GM12891 (cell line): ENCODE measurements around the gene IRF8.
"Not testable (repeated sequence)": the region's sequence is repeated elsewhere in the genome, so short reads cannot be mapped to it uniquely, and the experiment has no call there.

ENCODE experiments used
- POLR2A ChIP-seq: IDR thresholded peaks from 2 replicates; pipeline ENCODE4 v1.6.1; 2011; ENCODE audit warnings: low read depth, low read length, control low read depth
- POLR2AphosphoS5 ChIP-seq: IDR thresholded peaks from 2 replicates; pipeline ENCODE4 v1.6.1; 2011; ENCODE audit warnings: low read depth, low read length, control low read depth

DNA sequence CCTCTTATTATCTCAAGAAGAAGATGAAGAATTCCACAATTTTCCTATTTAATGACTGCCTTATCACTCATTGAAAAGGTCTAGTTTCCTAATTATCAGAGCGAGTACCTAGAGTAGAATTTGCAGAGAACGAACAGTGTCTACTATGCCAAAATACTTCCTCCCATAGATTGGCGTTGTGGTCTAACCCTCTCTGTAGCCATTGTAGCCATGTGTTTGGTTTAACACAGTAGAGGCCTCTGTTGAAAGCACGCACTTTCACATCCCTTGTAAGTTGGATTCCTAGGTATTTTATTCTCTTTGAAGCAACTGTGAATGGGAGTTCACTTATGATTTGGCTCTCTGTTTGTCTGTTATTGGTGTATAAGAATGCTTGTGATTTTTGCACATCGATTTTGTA, 24.9 kb upstream of the IRF8 start:
- TF ChIP-seq POLR2AphosphoS5, POLR2A: not testable (repeated sequence)
